Kidney (tissue), 14 donors: ENCODE results near the gene SLC7A1. TPM values are rescaled to one million over a fixed set of nuclear protein-coding genes. Genes with fewer than 3 reads are reported as not detected.

Experiments
- DNase-seq, 5 donors: peaks; one replicate each; pipeline ENCODE4 v3.0.0-alpha.2; 2013 to 2020
- FAIRE-seq: peaks from 2 replicates; lab custom pipeline; 2012; peaks lifted over from hg19 to GRCh38; lab: Jason Lieb, UNC
- H3K27ac ChIP-seq, 2 donors: one replicate each; pipeline ENCODE4 v1.7.0; 2013; ENCODE audit warnings: low read depth in 2 of 2, low read length in 2 of 2, inconsistent platforms in 1 of 2
- H3K27me3 ChIP-seq: one replicate; pipeline ENCODE4 v1.7.1; 2013; ENCODE audit warnings: low read length, inconsistent platforms; ENCODE audit not compliant: control insufficient read depth, insufficient read depth
- H3K36me3 ChIP-seq, 3 donors: one replicate each; pipeline versions ENCODE4 v1.7.0 to v1.7.1; 2013; ENCODE audit warnings: low read length in 3 of 3, control low read depth in 1 of 3, inconsistent platforms in 1 of 3; ENCODE audit not compliant: insufficient read depth in 3 of 3, control insufficient read depth in 2 of 3
- H3K4me1 ChIP-seq, 3 donors: one replicate each; pipeline versions ENCODE4 v1.7.0 to v1.7.1; 2013; ENCODE audit warnings: low read length in 3 of 3, inconsistent platforms in 1 of 3, low read depth in 1 of 3; ENCODE audit not compliant: control insufficient read depth in 2 of 3, insufficient read depth in 2 of 3
- H3K4me3 ChIP-seq, 3 donors: one replicate each; pipeline versions ENCODE4 v1.7.0 to v1.8.1; 2013; ENCODE audit warnings: low read length in 3 of 3, control low read depth in 1 of 3, inconsistent platforms in 1 of 3
- H3K9ac ChIP-seq, 3 donors: one replicate each; pipeline versions ENCODE4 v1.7.0 to v1.7.1; 2013; ENCODE audit warnings: low read length in 3 of 3, control low read depth in 1 of 3, inconsistent platforms in 1 of 3
- H3K9me3 ChIP-seq, 3 donors: one replicate each; pipeline versions ENCODE4 v1.7.0 to v1.7.1; 2013; ENCODE audit warnings: low read length in 3 of 3, control low read depth in 1 of 3, inconsistent platforms in 1 of 3; ENCODE audit not compliant: control insufficient read depth in 2 of 3, insufficient read depth in 1 of 3
- intact Hi-C: fragments of 100-400 bp; cut with DNase I; formaldehyde crosslinking; loops from one replicate; pipeline ENCODE4 v1.11.1; 2022
- polyA plus RNA-seq: library from polyadenylated mRNA; stranded (reverse); fragments of 350-450 nt; fragmentation: Illumina TruSeq; extraction: RNeasy Lipid Tissue Mini Kit (QIAGEN cat#74804); gene quantifications from one replicate; pipeline ENCODE4 v1.2.3, GENCODE V29; 2014; ENCODE audit warnings: low read depth, low replicate concordance; ENCODE audit not compliant: insufficient read depth
- total RNA-seq: library from RNA; stranded (reverse); fragmentation: NEBNext Ultra II Directional; extraction: Animal tissue kit (Norgen Biotek cat#: 25700); gene quantifications from one replicate; pipeline ENCODE4 v1.2.1, GENCODE V29; 2021
- TF ChIP-seq, protein P1 (sequence below): IDR thresholded peaks from 3 replicates; pipeline ENCODE4 v1.5.1; 2012; ENCODE audit warnings: mild to moderate bottlenecking, moderate library complexity, borderline replicate concordance; ENCODE audit not compliant: insufficient read depth; ENCODE audit errors: extremely low read depth
- donor health status: control.
- donor health status: control.
- donor health status: control.
- donor health status: control.
- donor health status: control.
- donor health status: DM: yes; HTN: yes; CAD: no.
- donor health status: Normal renal cell carcinoma (clear cell type).

Gene SLC7A1
- total and polyA plus RNA-seq, 2 donors from 2014 or later, result 2.8 to 64.5 TPM

DNA sequence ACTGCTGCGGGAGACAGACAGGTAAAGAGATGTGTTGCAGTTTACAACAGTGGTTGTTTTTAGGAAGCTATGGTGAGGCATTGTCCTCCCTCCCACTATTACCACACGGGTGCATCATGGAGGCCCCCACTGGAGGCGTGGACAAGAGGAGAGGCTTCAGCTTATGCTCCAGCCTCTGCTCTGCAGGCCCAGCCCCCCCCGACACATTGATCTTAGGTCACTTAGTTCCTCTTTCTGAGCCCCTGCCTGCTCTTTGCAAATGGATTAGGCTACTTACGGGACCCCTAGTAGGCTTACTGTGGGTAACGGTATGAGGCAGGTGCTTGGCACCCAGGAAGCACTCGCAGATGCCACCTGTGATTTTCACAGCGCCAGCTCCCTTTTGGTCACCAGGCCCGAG is 123.9 kb downstream of the SLC7A1 start:
- H3K27ac ChIP-seq, result no peak overlapping the region
- intact Hi-C loops, result no loop called here

DNA sequence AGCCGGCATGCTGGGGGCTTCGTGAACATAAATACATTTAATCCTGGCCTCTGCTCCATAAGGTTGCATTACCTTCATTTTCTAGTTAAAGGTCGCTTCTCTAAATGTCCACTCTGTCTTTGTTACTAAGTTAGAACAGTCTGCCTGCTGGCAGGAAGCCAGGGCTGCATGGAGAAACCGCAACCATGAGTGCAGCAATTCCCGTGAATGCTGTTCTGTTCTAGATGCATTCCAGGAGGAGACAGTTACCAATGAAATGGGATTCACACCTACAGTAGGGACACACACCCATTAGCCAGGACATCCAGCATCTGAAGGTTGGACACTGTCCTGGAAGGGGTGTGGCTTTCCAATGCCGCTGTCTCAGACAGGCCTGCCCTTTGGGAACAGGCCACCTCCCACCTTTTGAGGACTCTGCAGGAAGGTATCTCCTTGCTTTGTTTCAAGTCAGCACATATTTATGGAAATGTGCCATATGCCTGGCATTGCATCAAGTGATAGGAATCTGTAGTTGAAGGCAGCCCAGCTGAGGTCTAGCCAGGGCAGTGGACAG is 129.7 kb downstream of the SLC7A1 start:
- FAIRE-seq (no peak), DNase-seq (peak in 3 of 5 donors; percentile 9 to 80 (median 46))
- H3K9ac ChIP-seq, result no peak overlapping the region

More for the DNA sequence above, 123.9 kb downstream of the SLC7A1 start:
- Histone ChIP-seq H3K27me3 (no peaks in the 10 kb centered on the region), H3K9me3 (no peaks in the 10 kb centered on the region), H3K36me3 (no peaks in the 10 kb centered on the region), H3K4me3 (no peak overlapping the region), H3K9ac (no peak overlapping the region), H3K4me1 (no peaks in the 10 kb centered on the region)
- FAIRE-seq, result no peak
- no peak for DNase-seq
- TF ChIP-seq, protein P1, sequence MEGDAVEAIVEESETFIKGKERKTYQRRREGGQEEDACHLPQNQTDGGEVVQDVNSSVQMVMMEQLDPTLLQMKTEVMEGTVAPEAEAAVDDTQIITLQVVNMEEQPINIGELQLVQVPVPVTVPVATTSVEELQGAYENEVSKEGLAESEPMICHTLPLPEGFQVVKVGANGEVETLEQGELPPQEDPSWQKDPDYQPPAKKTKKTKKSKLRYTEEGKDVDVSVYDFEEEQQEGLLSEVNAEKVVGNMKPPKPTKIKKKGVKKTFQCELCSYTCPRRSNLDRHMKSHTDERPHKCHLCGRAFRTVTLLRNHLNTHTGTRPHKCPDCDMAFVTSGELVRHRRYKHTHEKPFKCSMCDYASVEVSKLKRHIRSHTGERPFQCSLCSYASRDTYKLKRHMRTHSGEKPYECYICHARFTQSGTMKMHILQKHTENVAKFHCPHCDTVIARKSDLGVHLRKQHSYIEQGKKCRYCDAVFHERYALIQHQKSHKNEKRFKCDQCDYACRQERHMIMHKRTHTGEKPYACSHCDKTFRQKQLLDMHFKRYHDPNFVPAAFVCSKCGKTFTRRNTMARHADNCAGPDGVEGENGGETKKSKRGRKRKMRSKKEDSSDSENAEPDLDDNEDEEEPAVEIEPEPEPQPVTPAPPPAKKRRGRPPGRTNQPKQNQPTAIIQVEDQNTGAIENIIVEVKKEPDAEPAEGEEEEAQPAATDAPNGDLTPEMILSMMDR, result no peak

GRCh38 chr13:29464105-29464679 is 131.3 kb downstream of the SLC7A1 start:
- H3K9me3 ChIP-seq, result no peaks in the 10 kb centered on the region
- H3K36me3 ChIP-seq, result no peaks in the 10 kb centered on the region
- FAIRE-seq (no peak), DNase-seq (peak in 1 of 5 donors; percentile 11)
- H3K4me3 ChIP-seq, result no peak overlapping the region
- H3K27ac ChIP-seq, result no peak overlapping the region
- intact Hi-C loops, result no loop called here
- TF ChIP-seq, protein P1, result no peak
- peaks cover 0 to 3% (median 0%) of the 10 kb centered on the region in 3 donors for H3K4me1 ChIP-seq
- no peak overlapping the region for H3K9ac ChIP-seq
- no peaks in the 10 kb centered on the region for H3K27me3 ChIP-seq

More for the DNA sequence above, 129.7 kb downstream of the SLC7A1 start:
- Histone ChIP-seq H3K27ac (no peak overlapping the region), H3K4me3 (no peak overlapping the region), H3K4me1 (peaks cover 0 to 3% (median 0%) of the 10 kb centered on the region in 3 donors), H3K36me3 (no peaks in the 10 kb centered on the region), H3K27me3 (no peaks in the 10 kb centered on the region), H3K9me3 (no peaks in the 10 kb centered on the region)
- intact Hi-C loops, result no loop called here
- TF ChIP-seq, protein P1, result no peak
